Measurements from ENCODE around the gene MARS1.
"Not testable (repeated sequence)": the region's sequence is repeated elsewhere in the genome, so short reads cannot be mapped to it uniquely, and the experiment has no call there.

The MARS1 gene

DNA sequence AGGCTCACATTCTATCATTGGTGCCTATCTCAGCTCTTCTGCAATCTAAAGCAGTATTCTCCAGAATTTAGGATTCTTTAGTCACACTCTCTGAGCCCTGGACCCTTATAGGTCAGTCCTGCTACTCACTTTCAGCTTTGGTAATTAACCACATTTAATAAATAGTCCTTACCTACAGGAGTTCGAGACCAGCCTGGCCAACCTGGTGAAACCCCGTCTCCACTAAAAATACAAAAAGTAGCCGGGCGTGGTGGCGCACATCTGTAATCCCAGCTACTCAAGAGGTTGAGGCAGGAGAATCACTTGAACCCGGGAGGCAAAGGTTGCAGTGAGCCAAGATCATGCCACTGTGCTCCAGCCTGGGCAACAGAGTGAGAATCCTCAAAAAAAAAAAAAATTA is 25.8 kb downstream of the MARS1 start:
- H3K36me3 ChIP-seq (ENCODE audit: control insufficient read depth, insufficient read depth, low read length) = peaks cover 97% of the 10 kb centered on the region
- not testable (repeated sequence) for H3K27me3 ChIP-seq (ENCODE audit: control insufficient read depth, insufficient read depth, low read length); H3K4me1 ChIP-seq (ENCODE audit: control insufficient read depth, insufficient read depth, low read length); H3K4me3 ChIP-seq (ENCODE audit: low read depth, low read length); H3K27ac ChIP-seq (ENCODE audit: low read depth, low read length); H3K9ac ChIP-seq (ENCODE audit: low read length); H3K9me3 ChIP-seq (ENCODE audit: control insufficient read depth, insufficient read depth, low read depth, low read length)

GRCh38 chr12:57514246-57514645 is 26.4 kb downstream of the MARS1 start:
- Histone ChIP-seq H3K4me1 (ENCODE audit: control insufficient read depth, insufficient read depth, low read length) (peaks cover 13% of the 10 kb centered on the region; the same call in 1 of the 2 replicates), H3K36me3 (ENCODE audit: control insufficient read depth, insufficient read depth, low read length) (peaks cover 96% of the 10 kb centered on the region)
- H3K27me3 ChIP-seq (ENCODE audit: control insufficient read depth, insufficient read depth, low read length); H3K4me3 ChIP-seq (ENCODE audit: low read depth, low read length); H3K9me3 ChIP-seq (ENCODE audit: control insufficient read depth, insufficient read depth, low read depth, low read length); H3K27ac ChIP-seq (ENCODE audit: low read depth, low read length); H3K9ac ChIP-seq (ENCODE audit: low read length): not testable (repeated sequence)

DNA sequence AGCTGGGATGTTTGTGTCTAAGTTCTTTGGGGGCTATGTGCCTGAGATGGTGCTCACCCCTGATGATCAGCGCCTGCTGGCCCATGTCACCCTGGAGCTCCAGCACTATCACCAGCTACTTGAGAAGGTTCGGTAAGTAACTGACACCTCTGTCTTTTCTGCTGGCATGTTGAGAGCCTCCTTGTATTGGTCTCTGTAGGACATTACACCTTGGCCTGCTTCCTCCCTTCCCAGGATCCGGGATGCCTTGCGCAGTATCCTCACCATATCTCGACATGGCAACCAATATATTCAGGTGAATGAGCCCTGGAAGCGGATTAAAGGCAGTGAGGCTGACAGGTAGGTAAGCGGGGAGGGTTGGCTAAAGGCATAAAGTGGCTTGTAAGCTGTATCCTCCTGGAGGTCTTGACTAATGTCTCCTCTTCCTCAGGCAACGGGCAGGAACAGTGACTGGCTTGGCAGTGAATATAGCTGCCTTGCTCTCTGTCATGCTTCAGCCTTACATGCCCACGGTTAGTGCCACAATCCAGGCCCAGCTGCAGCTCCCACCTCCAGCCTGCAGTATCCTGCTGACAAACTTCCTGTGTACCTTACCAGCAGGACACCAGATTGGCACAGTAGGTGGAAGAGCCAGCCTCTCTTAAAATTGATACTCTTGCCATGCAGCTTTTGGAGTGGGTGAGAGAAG is 27.0 kb downstream of the MARS1 start:
- H3K36me3 ChIP-seq (ENCODE audit: control insufficient read depth, insufficient read depth, low read length) = peaks cover 95% of the 10 kb centered on the region

GRCh38 chr12:57515408-57515933 is 27.6 kb downstream of the MARS1 start:
- no peaks in the 10 kb centered on the region for H3K9me3 ChIP-seq (ENCODE audit: control insufficient read depth, insufficient read depth, low read depth, low read length)
- no peaks in the 10 kb centered on the region for H3K27me3 ChIP-seq (ENCODE audit: control insufficient read depth, insufficient read depth, low read length)
- no peak overlapping the region for H3K27ac ChIP-seq (ENCODE audit: low read depth, low read length)
- peaks cover 13% of the 10 kb centered on the region; the same call in 1 of the 2 replicates for H3K4me1 ChIP-seq (ENCODE audit: control insufficient read depth, insufficient read depth, low read length)
- peaks cover 90% of the 10 kb centered on the region for H3K36me3 ChIP-seq (ENCODE audit: control insufficient read depth, insufficient read depth, low read length)
- H3K9ac ChIP-seq (ENCODE audit: low read length) = no peak overlapping the region
- H3K4me3 ChIP-seq (ENCODE audit: low read depth, low read length) = no peak overlapping the region

More for the DNA sequence above, 27.0 kb downstream of the MARS1 start:
- H3K4me3 ChIP-seq (ENCODE audit: low read depth, low read length) = no peak overlapping the region
- no peaks in the 10 kb centered on the region for H3K27me3 ChIP-seq (ENCODE audit: control insufficient read depth, insufficient read depth, low read length)
- H3K9me3 ChIP-seq (ENCODE audit: control insufficient read depth, insufficient read depth, low read depth, low read length) = no peaks in the 10 kb centered on the region
- H3K9ac ChIP-seq (ENCODE audit: low read length) = no peak overlapping the region
- H3K4me1 ChIP-seq (ENCODE audit: control insufficient read depth, insufficient read depth, low read length) = peaks cover 13% of the 10 kb centered on the region; the same call in 1 of the 2 replicates
- no peak overlapping the region for H3K27ac ChIP-seq (ENCODE audit: low read depth, low read length)

GRCh38 chr12:57515934-57516541 is 28.2 kb downstream of the MARS1 start:
- Histone ChIP-seq H3K27me3 (ENCODE audit: control insufficient read depth, insufficient read depth, low read length) (no peaks in the 10 kb centered on the region), H3K9ac (ENCODE audit: low read length) (no peak overlapping the region), H3K9me3 (ENCODE audit: control insufficient read depth, insufficient read depth, low read depth, low read length) (no peaks in the 10 kb centered on the region), H3K4me1 (ENCODE audit: control insufficient read depth, insufficient read depth, low read length) (peaks cover 13% of the 10 kb centered on the region; the same call in 1 of the 2 replicates), H3K27ac (ENCODE audit: low read depth, low read length) (no peak overlapping the region), H3K36me3 (ENCODE audit: control insufficient read depth, insufficient read depth, low read length) (peaks cover 84% of the 10 kb centered on the region), H3K4me3 (ENCODE audit: low read depth, low read length) (no peak overlapping the region)

- Histone ChIP-seq H3K9me3 (ENCODE audit: control insufficient read depth, insufficient read depth, low read depth, low read length) (no peaks in the 10 kb centered on the region), H3K9ac (ENCODE audit: low read length) (no peak overlapping the region), H3K36me3 (ENCODE audit: control insufficient read depth, insufficient read depth, low read length) (peaks cover 78% of the 10 kb centered on the region), H3K27ac (ENCODE audit: low read depth, low read length) (no peak overlapping the region), H3K4me3 (ENCODE audit: low read depth, low read length) (no peak overlapping the region), H3K27me3 (ENCODE audit: control insufficient read depth, insufficient read depth, low read length) (no peaks in the 10 kb centered on the region), H3K4me1 (ENCODE audit: control insufficient read depth, insufficient read depth, low read length) (peaks cover 17% of the 10 kb centered on the region)
Observed at GRCh38 chr12:57516617-57517153, 28.8 kb downstream of the MARS1 start.

GRCh38 chr12:57517187-57517586 is 29.3 kb downstream of the MARS1 start:
- Histone ChIP-seq H3K27ac (ENCODE audit: low read depth, low read length) (no peak overlapping the region), H3K4me1 (ENCODE audit: control insufficient read depth, insufficient read depth, low read length) (peaks cover 19% of the 10 kb centered on the region), H3K4me3 (ENCODE audit: low read depth, low read length) (no peak overlapping the region), H3K27me3 (ENCODE audit: control insufficient read depth, insufficient read depth, low read length) (no peaks in the 10 kb centered on the region), H3K36me3 (ENCODE audit: control insufficient read depth, insufficient read depth, low read length) (peaks cover 73% of the 10 kb centered on the region), H3K9me3 (ENCODE audit: control insufficient read depth, insufficient read depth, low read depth, low read length) (no peaks in the 10 kb centered on the region), H3K9ac (ENCODE audit: low read length) (no peak overlapping the region)

DNA sequence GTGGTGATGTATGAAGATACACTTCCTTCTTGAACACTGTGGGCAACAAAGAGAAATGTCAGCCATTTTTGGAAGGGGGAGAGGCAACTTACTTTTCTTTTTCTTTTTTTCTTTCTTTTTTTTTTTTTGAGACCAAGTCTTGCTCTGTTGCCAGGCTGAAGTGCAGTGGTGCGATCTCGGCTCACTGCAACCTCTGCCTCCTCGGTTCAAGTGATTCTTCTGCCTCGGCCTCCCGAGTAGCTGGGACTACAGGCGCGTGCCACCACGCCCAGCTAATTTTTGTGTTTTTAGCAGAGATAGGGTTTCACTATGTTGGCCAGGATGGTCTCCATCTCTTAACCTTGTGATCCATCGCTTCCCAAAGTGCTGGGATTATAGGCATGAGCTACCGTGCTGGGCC is 29.9 kb downstream of the MARS1 start:
- Histone ChIP-seq H3K4me1 (ENCODE audit: control insufficient read depth, insufficient read depth, low read length) (peaks cover 19% of the 10 kb centered on the region), H3K36me3 (ENCODE audit: control insufficient read depth, insufficient read depth, low read length) (peaks cover 68% of the 10 kb centered on the region)
- H3K27ac ChIP-seq (ENCODE audit: low read depth, low read length); H3K9ac ChIP-seq (ENCODE audit: low read length); H3K27me3 ChIP-seq (ENCODE audit: control insufficient read depth, insufficient read depth, low read length); H3K9me3 ChIP-seq (ENCODE audit: control insufficient read depth, insufficient read depth, low read depth, low read length); H3K4me3 ChIP-seq (ENCODE audit: low read depth, low read length): not testable (repeated sequence)

DNA sequence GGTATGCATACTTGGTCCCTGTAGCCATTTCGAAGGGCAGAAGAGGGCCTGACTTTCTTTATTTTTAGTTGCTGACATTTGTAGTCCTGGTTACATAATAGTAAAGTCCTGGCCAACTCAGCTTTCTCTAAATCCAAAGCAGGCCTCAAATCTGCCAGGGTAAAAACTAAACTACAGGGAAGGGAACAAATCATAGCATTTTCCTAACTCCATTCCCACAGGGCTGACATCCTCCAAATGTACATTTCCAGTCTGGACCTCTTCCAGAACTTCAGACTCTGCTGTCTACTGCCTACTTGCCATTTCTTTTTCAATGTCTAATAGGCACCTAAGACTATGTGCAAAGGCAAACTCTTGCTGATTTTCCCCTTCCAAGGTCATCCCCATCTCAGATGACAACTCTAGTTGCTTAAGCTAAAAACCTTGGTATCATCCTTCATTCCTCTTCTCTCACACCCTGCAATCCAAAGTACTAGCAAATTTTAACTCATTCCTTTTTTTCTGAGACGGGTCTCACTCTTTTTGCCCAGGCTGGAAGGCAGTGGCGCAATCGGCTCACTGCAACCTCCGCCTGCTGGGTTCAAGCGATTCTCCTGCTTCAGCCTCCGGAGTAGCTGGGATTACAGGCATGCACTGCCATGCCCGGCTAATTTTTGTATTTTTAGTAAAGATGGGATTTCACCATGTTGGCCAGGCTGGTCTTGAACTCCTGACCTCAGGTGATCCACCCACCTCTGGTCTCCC is 30.5 kb downstream of the MARS1 start:
- H3K36me3 ChIP-seq (ENCODE audit: control insufficient read depth, insufficient read depth, low read length) = peaks cover 61% of the 10 kb centered on the region
- peak overlapping the region; percentile 1; the same call in 1 of the 2 replicates for H3K4me3 ChIP-seq (ENCODE audit: low read depth, low read length)
- no peaks in the 10 kb centered on the region for H3K9me3 ChIP-seq (ENCODE audit: control insufficient read depth, insufficient read depth, low read depth, low read length)
- H3K27me3 ChIP-seq (ENCODE audit: control insufficient read depth, insufficient read depth, low read length) = no peaks in the 10 kb centered on the region
- H3K9ac ChIP-seq (ENCODE audit: low read length) = no peak overlapping the region
- no peak overlapping the region for H3K27ac ChIP-seq (ENCODE audit: low read depth, low read length)
- peaks cover 20% of the 10 kb centered on the region for H3K4me1 ChIP-seq (ENCODE audit: control insufficient read depth, insufficient read depth, low read length)

- Histone ChIP-seq H3K4me3 (ENCODE audit: low read depth, low read length) (peak overlapping the region; percentile 90), H3K9ac (ENCODE audit: low read length) (peak overlapping the region; percentile 99), H3K27me3 (ENCODE audit: control insufficient read depth, insufficient read depth, low read length) (no peaks in the 10 kb centered on the region), H3K27ac (ENCODE audit: low read depth, low read length) (peak overlapping the region; percentile 84), H3K36me3 (ENCODE audit: control insufficient read depth, insufficient read depth, low read length) (peaks cover 57% of the 10 kb centered on the region), H3K9me3 (ENCODE audit: control insufficient read depth, insufficient read depth, low read depth, low read length) (no peaks in the 10 kb centered on the region), H3K4me1 (ENCODE audit: control insufficient read depth, insufficient read depth, low read length) (peaks cover 28% of the 10 kb centered on the region)
Observed at GRCh38 chr12:57518920-57519795, 31.3 kb downstream of the MARS1 start.
